ENCODE data around the gene TTC9B. TPM values are rescaled to one million over a fixed set of nuclear protein-coding genes. Genes with fewer than 3 reads are reported as not detected.
"Not testable (repeated sequence)": the region's sequence is repeated elsewhere in the genome, so short reads cannot be mapped to it uniquely, and the experiment has no call there.

The TTC9B gene
- total and polyA plus RNA-seq, 4 donors = 0.14 TPM; not detected in 3

DNA sequence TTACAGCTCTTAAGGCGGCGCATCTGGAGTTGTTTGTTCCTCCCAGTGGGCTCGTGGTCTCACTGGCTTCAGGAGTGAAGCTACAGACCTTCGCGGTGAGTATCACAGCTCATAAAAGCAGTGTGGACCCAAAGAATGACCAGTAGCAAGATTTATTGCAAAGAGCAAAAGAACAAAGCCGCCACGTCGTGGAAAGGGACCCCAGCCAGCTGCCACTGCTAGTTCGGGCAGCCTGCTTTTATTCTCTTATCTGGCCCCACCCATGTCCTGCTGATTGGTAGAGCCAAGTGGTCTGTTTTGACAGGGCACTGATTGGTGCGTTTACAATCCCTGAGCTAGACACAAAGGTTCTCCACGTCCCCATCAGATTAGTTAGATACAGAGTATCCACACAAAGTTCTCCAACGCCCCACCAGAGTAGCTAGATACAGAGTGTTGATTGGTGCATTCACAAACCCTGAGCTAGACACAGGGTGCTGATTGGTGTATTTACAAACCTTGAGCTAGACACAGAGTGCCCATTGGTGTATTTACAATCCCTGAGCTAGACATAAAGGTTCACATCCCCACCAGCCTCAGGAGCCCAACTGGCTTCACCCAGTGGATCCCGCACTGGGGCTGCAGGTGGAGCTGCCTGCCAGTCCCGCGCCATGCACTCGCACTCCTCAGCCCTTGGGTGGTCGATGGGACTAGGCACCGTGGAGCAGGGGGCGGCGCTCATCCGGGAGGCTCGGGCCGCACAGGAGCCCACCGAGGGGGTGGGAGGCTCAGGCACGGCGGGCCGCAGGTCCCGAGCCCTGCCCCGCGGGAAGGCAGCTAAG, 48.5 kb downstream of the TTC9B start:
- H3K9ac ChIP-seq (ENCODE audit: low read depth in 1 of 2, low read length in 2 of 2); H3K9me3 ChIP-seq (ENCODE audit: control insufficient read depth in 4 of 4, low read length in 3 of 4); H3K4me3 ChIP-seq (ENCODE audit: low read depth in 1 of 3, low read length in 3 of 3); DNase-seq (ENCODE audit: low spot score); H3K4me1 ChIP-seq (ENCODE audit: control insufficient read depth in 4 of 4, insufficient read depth in 4 of 4, low read length in 3 of 4); H3K36me3 ChIP-seq (ENCODE audit: control insufficient read depth in 4 of 4, insufficient read depth in 3 of 4, low read depth in 1 of 4, low read length in 3 of 4); H3K27me3 ChIP-seq (ENCODE audit: control insufficient read depth in 4 of 4, insufficient read depth in 4 of 4, low read length in 3 of 4); H3K27ac ChIP-seq (ENCODE audit: low read depth in 1 of 2, low read length in 2 of 2): not testable (repeated sequence)
- 72% methylated on average over 30 of the region's 30 CpGs for WGBS

Other genes starting within 250 kb of the TTC9B start
- 10 to 100 TPM; 70.7 to 88.7 TPM for gene PSMC4, start 247.2 kb downstream of the TTC9B start, total RNA-seq
- 10 to 100 TPM; 46.0 to 89.3 TPM for gene PSMC4, start 247.2 kb downstream of the TTC9B start, polyA plus RNA-seq
- 1 to 10 TPM; 2.3 to 4.9 TPM for gene ZNF546, start 221.3 kb downstream of the TTC9B start, total RNA-seq
- gene ZNF546, start 221.3 kb downstream of the TTC9B start, polyA plus RNA-seq = 1 to 10 TPM; 1.1 to 2.0 TPM
- gene ZNF780B, start 162.2 kb downstream of the TTC9B start, total RNA-seq = 10 to 100 TPM in 1 of 2 donors, 1 to 10 TPM in 1; 7.8 to 18.0 TPM
- gene ZNF780B, start 162.2 kb downstream of the TTC9B start, polyA plus RNA-seq = 1 to 10 TPM; 1.4 to 3.8 TPM
- 10 to 100 TPM; 11.7 to 18.7 TPM for gene ZNF780A, start 127.4 kb downstream of the TTC9B start, total RNA-seq
- 10 to 100 TPM; 10.9 to 16.3 TPM for gene ZNF780A, start 127.4 kb downstream of the TTC9B start, polyA plus RNA-seq
- 1 to 10 TPM in 1 of 2 donors, under 1 TPM in 1; 0.65 to 3.9 TPM for gene MAP3K10, start 27.0 kb downstream of the TTC9B start, total RNA-seq
- 1 to 10 TPM in 1 of 2 donors, under 1 TPM in 1; 0.92 to 3.2 TPM for gene MAP3K10, start 27.0 kb downstream of the TTC9B start, polyA plus RNA-seq
- 1 to 10 TPM in 1 of 2 donors, under 1 TPM in 1; 0.84 to 2.5 TPM for gene CCNP, start 8.3 kb upstream of the TTC9B start, total RNA-seq
- gene CCNP, start 8.3 kb upstream of the TTC9B start, polyA plus RNA-seq = 1 to 10 TPM; 1.2 to 3.7 TPM
- gene AKT2, start 67.0 kb upstream of the TTC9B start, total RNA-seq = 100 to 1,000 TPM in 1 of 2 donors, 10 to 100 TPM in 1; 49.6 to 110 TPM
- 10 to 100 TPM; 23.2 to 71.3 TPM for gene AKT2, start 67.0 kb upstream of the TTC9B start, polyA plus RNA-seq
- 1 to 10 TPM; 3.9 to 4.3 TPM for gene C19orf47, start 130.0 kb upstream of the TTC9B start, total RNA-seq
- gene C19orf47, start 130.0 kb upstream of the TTC9B start, polyA plus RNA-seq = 1 to 10 TPM; 5.7 to 6.0 TPM
- gene PLD3, start 130.3 kb upstream of the TTC9B start, total RNA-seq = 100 to 1,000 TPM in 1 of 2 donors, 10 to 100 TPM in 1; 88.9 to 122 TPM
- gene PLD3, start 130.3 kb upstream of the TTC9B start, polyA plus RNA-seq = 100 to 1,000 TPM in 1 of 2 donors, 10 to 100 TPM in 1; 56.0 to 125 TPM
- under 1 TPM in 1 of 2 donors, not detected in 1; 0.17 TPM for gene HIPK4, start 171.8 kb upstream of the TTC9B start, total RNA-seq
- gene HIPK4, start 171.8 kb upstream of the TTC9B start, polyA plus RNA-seq = under 1 TPM in 1 of 2 donors, not detected in 1; 0.02 TPM
- 1 to 10 TPM in 1 of 2 donors, under 1 TPM in 1; 0.56 to 1.0 TPM for gene PRX, start 195.0 kb upstream of the TTC9B start, total RNA-seq
- gene PRX, start 195.0 kb upstream of the TTC9B start, polyA plus RNA-seq = under 1 TPM; 0.03 to 0.47 TPM
- gene SERTAD1, start 207.6 kb upstream of the TTC9B start, total RNA-seq = 1 to 10 TPM; 3.7 to 6.0 TPM
- 1 to 10 TPM; 3.6 to 6.8 TPM for gene SERTAD1, start 207.6 kb upstream of the TTC9B start, polyA plus RNA-seq
- gene SERTAD3, start 226.0 kb upstream of the TTC9B start, total RNA-seq = 1 to 10 TPM; 6.9 to 7.0 TPM
- 1 to 10 TPM; 6.1 to 8.9 TPM for gene SERTAD3, start 226.0 kb upstream of the TTC9B start, polyA plus RNA-seq
- gene BLVRB, start 247.4 kb upstream of the TTC9B start, total RNA-seq = 1,000 to 10,000 TPM in 1 of 2 donors, 100 to 1,000 TPM in 1; 132 to 1,243 TPM
- 100 to 1,000 TPM; 192 to 312 TPM for gene BLVRB, start 247.4 kb upstream of the TTC9B start, polyA plus RNA-seq
- 1 to 10 TPM in 1 of 2 donors, under 1 TPM in 1; 0.84 to 1.1 TPM for gene SPTBN4, start 248.6 kb upstream of the TTC9B start, total RNA-seq
- under 1 TPM; 0.13 to 0.40 TPM for gene SPTBN4, start 248.6 kb upstream of the TTC9B start, polyA plus RNA-seq

Measured in liver (tissue), 9 donors.